NCI-H2107 treated with DMSO at 0.1 percent for 48 hours (cell line): ENCODE data around the gene RNU7-1.
"Not testable (repeated sequence)": the region's sequence is repeated elsewhere in the genome, so short reads cannot be mapped to it uniquely, and the experiment has no call there.

Experiments
- DNase-seq: peaks from one replicate; lab custom pipeline; 2025; ENCODE audit not compliant: unreplicated experiment; lab: John Stamatoyannopoulos, UW

The RNU7-1 gene

GRCh38 chr12:6943722-6944380, at the start of gene RNU7-1, which contains the start of gene C12orf57:
TSS of gene RNU7-1 (plus strand) at chr12:6943816.
TSS of gene C12orf57 (plus strand) at chr12:6944022. CDS start at chr12:6944122, 100 bp downstream.
- peak; percentile 99 for DNase-seq

GRCh38 chr12:6894321-6894720, 49.3 kb upstream of the RNU7-1 start:
- no peak for DNase-seq

GRCh38 chr12:6896846-6897435, 46.7 kb upstream of the RNU7-1 start:
- DNase-seq, result no peak

- DNase-seq, result no peak
These were observed 44.2 kb upstream of the RNU7-1 start for GRCh38 chr12:6899427-6899826.

GRCh38 chr12:6899837-6900519, 43.6 kb upstream of the RNU7-1 start:
- no peak for DNase-seq

- DNase-seq, result no peak
These were observed 41.2 kb upstream of the RNU7-1 start for GRCh38 chr12:6902448-6902847.

- no peak for DNase-seq
These were observed 39.9 kb upstream of the RNU7-1 start for GRCh38 chr12:6903722-6904121.

- DNase-seq, result peak; percentile 92
These were observed 39.0 kb upstream of the RNU7-1 start, which contains the start of gene LRRC23 for GRCh38 chr12:6904280-6905276. TSS of gene LRRC23 (plus strand) at chr12:6904822. CDS start at chr12:6905634, 812 bp downstream.

GRCh38 chr12:6905414-6906040, 38.1 kb upstream of the RNU7-1 start:
- no peak for DNase-seq

- not testable (repeated sequence) for DNase-seq
These were observed 35.5 kb upstream of the RNU7-1 start for GRCh38 chr12:6908141-6908540.

- no peak for DNase-seq
These were observed 34.0 kb upstream of the RNU7-1 start for GRCh38 chr12:6909421-6910145.

GRCh38 chr12:6912164-6912935, 31.3 kb upstream of the RNU7-1 start:
- DNase-seq, result no peak

- DNase-seq, result peak; percentile 44
These were observed 29.2 kb upstream of the RNU7-1 start, which contains the start of gene ENO2 for GRCh38 chr12:6914246-6914946. TSS of gene ENO2 (plus strand) at chr12:6914580. CDS start at chr12:6915833, 1,253 bp downstream.

- DNase-seq, result peak; percentile 9
These were observed 28.4 kb upstream of the RNU7-1 start for GRCh38 chr12:6914947-6915788.

GRCh38 chr12:6915789-6916285, 27.8 kb upstream of the RNU7-1 start:
- no peak for DNase-seq

- no peak for DNase-seq
These were observed 27.0 kb upstream of the RNU7-1 start for GRCh38 chr12:6916426-6917200.
